Activated CD4-positive, alpha-beta T cell treated with anti-CD3 and anti-CD28 coated beads, Interleukin-2, Interleukin-6, amounts not matched to agents 100 ng/mL and 50 ng/mL, durations not matched to agents 16 hours and 8 hours (primary cell): Measurements from ENCODE around the gene TMUB2.

Source experiments
- DNase-seq: peaks from one replicate; pipeline ENCODE4 v3.0.0-alpha.2; 2020

TMUB2 gene

DNA sequence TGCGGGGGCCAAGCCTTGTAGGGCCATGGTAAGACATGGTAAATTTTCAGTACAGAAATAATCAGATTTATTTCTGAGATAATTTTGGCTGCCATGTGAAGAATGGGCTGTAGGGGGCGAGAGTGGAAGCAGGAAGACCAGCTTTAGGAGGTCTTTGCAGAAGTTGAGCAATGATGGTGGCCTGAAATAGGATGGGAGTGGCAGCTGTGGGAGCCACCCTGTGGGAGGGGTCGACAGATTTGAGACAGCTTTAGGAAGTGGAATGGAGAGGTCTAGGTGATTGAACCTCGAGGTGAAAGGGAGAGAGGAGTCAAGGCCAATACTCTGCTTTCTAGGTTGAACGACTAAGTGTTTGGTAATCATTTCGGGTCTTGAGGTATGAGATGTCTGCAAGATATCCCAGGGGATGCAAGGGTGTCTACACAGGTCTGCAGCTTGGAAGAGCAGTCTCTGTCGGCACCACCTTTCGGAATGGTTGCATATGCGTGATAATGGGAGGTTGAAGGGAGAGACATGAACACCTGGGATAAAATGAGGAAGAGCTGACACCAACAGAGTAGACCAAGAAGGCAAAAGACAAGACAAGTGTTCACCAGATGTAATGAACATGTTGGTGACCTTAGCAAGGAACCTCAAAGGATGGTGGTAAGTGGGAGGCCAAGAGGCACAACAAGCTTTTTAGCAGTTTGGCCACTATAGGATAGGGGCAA is 17.1 kb downstream of the TMUB2 start:
- peak; percentile 80 for DNase-seq

DNA sequence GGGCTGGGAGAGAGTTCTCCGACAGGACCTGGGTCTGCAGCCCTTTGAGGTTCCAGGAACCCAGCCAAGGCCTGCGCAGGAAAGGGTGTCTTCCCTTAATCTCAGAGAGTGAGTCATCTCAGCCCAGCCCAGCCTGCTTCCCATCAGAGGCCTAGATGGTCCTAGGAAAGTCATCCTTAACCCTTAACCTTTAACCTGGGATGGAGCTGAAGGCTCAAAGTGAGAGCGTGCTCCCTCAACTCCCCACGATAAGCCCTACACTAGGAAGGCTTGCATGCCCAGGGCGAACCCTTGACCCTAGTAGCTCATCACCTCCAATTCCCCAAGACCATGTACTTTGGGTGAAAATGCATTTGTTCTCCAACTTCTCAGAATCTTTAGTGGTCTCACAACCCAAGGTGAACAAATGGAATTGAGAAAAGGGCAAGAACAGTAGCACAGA is 17.7 kb downstream of the TMUB2 start:
- DNase-seq = no peak

DNA sequence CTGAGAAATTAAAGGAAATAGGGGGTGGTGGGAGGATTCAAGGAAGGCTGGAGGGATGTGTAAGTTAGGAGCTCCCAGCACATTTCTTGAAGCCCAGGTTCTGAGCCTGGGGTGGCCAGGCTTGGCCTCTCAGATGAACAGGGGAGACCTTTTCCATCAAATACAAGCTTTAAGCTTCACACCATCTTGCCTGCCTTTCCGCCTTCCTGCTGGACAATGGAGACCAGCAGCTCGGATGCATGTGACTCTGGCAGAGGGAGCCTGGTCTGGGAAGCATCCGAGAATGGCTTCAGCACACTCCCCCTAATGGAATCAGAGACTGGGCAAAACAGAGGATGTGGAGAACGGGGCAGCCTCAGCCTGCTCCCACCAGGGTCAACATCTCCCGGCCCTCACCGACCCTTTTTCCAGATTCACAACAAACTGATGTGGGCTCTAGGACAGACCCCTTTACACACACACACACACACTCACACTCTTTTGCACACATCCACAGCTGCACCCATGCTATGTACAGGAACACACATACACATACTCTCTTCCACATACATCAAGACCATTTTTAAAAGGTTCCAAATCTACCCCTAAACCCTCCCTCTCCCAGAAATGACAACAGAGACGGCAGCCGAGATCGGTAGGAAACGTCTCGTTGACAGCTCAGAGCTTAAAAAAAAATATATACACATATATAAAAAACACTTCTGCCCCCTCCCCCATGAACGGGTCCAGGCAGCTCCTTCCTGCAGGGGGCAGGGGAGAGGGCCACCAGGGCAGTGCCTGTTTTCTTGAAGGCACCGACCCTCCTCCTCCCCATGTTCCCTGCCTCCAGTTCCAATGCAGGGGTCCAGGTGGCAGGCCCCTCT is 19.4 kb downstream of the TMUB2 start:
- no peak for DNase-seq

DNA sequence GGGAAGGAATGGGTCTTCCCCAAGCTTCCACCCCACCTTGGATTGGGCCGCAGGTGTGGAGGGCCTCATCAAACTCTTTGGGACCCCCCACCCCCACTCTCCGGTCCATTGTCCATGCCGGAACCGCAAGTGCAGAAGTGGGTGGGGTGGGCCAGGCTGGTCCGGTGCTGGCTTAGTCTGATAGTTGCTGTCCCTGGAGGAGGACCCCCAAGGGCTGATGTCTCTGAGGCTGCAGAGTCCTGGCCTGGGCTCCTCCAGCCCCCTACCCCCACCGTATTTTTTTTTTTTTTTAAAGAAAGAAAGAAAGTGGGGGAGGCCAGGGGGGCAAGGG is 20.0 kb downstream of the TMUB2 start:
- DNase-seq = no peak

DNA sequence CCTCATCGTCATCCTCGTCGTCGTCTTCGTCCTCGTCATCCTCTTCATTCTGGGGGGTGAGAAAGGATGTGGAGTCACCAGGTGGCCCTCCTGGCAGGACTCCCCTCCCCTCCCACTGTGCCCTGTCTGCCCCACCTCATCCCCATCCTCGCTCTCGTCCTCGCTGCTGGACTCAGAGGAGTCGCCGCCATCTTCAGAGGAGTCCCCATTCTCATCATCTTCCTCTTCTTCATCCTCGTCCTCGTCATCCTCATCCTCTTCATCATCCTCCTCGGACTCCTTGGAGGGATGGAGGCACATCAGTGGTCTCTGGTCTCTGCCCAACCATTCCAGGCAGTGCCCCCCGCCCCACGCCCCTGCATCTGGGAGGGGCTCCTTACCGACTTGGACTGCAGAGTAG is 20.5 kb downstream of the TMUB2 start:
- no peak for DNase-seq

DNA sequence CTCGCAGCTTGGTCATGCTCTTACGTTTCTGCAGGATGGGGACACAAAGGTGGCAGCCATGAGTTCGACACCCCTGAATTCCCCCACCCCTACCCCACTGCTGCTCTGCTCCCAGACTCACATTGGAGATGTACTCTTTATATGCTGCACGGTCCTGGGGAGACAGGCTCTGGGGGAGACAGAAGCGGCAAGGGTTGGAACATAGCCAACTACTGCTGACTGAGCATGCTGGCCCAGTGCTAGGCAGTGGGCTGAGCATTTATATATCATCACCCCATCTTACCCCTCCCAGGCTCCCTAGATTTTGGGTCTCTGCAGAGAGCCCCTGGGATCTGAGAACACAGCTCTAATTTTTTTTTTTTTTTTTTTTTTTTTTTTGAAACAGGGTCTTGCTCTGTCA is 21.0 kb downstream of the TMUB2 start:
- DNase-seq = no peak

DNA sequence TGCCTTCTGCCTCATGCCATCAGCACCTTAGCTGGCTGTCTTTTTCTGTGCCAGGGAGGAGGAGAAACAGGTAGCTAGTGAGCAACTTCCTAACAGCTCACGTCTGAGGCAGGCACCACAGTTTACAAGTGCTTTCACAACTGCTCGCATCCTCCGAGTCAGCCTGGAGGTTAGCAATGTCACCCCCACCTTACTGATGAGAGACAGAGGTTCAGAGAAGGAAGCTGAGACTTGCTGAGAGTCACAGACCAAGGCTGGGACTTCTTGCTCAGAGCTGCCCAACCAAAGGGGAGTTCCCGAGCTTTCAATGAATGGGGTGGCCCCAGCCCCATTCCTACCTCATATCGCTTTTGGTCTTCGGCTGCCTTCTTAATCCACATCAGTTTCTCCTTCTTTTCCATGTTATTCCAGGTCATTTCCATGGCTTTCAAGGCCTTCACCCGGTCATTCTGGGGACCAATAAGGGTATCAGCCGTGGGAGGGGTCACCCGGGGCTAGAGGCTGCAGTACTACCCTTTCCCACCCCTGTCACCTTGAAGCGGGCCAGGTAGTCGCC is 23.1 kb downstream of the TMUB2 start:
- peak; percentile 59 for DNase-seq

DNA sequence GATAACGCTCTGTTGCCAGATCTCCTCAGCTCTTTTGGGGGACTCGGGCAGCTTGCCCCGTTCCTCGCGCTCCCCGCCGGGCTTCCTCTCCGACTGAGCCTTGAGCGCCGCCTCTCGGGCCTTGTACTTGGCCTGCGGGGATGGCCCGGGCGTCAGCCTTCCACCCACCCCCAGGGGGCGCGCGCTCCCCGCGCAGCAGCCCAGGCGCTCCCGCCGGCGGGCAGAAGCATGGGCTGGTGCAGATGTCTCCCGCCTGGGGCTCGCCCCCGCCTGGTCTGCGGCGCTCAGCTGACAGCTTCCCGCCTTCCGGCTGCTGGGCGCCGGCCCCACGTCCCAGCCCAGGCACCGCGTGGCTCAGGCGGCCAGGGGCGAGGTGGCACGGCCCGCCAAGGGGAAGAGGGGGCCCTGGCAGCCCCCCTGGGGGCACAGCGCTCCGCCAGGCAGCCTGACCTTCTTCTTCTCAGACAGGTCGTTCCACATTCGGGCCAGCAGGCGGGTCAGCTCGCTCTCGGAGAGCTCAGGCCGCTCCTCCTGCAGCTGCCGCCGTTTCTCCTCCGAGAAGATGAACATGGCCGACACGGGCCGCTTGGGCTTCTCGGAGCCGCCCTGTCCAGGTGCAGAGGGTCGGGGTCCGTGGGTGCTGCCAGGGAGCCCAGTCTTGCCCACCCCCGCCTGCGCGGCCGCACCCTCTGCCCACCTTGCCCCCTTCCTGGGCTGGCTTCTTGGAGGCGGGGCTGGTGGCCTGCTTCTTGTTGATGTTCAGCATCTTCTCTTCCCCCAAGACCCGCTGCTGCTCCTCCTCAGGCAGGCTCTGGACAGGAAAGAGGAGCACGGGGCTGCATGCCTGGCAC is 23.8 kb downstream of the TMUB2 start:
- peak; percentile 95 for DNase-seq

DNA sequence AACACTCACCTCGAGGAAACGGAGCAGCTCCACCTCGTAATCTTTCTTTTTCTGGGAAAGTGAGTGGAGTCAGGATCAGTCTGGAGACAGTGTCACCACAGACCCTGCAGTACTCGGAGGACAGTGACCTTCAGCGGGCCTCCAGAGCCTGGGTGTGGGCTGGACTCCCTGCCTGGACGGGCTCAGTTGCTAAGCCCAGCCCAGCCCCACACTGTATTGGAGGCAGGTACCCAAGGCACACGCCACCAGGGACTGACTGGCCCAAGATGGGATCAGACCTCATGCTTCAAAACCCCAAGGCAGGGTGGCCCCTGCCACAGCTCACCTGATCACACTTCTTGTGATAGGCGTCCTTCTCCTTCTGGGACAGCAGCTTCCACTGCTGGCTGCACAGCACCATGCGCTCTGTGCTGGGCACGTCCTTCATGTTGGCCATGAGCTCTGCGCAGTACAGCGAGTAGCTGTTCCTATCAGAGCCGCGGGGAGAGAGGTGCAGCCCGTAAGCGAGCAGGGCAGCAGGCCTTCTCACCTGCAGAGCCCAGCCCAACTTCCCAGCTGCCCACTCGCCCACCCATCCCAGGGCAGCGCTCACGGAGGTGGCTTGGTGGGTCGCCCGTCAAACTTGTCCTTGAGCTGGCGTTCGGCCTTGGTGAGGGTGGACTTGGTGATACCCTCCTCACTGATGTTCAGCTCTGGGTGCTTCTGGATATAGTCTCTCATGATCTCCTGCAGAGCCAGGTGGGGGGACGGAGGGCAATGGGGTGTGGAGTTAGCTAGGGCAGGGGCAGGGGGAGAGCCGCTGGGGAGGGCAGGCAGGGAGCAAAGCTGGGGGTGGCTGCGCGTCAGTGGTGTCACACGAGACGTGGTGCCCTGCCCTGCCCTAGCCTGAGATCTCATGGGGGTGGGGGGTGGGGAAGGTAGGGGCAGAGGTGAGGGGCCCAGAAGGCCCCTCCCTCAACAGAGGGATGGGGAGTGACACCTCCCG is 24.8 kb downstream of the TMUB2 start:
- DNase-seq = no peak

DNA sequence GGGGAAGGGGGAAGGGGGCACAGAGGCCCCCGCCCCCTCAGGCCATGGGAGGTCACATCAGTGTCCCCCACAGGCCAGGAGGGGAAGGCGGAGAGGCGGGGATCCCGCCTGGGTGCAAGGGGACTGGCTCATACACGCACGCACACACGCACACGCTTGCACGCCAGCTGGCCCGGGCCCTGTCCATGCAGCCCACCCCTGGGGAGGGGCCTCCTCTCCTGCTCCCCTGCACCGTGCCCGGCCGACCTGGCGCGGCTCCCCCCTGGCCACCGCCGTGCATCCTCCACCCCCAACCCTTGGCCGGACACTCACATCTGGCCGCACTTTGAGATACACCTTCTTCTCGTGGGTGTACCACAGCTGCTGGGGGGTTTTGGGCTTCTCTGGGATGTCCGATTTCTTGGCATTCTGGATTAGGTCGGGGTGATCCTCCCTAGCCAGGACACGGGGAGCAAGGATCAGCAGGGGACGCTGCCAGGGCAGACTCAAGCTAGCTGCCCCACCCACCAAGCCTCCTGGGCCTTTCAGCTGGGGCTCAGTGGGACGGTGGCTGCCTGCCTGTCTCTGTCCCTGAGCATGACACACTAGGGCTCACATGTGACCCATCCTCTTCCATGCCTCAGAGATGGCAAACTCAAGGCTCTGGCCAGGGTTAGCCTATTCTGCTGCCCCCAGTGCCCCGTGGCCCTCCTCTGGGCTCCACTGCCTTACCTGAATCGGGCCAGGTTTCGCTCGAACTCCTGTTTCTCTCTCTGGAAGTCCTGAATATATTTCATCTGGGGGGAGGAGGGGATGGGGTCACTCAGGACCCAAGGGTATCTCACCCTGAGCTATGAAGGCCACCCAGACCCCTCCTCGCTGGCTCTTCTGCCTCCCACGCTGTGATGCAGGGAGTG is 26.0 kb downstream of the TMUB2 start:
- DNase-seq = no peak

DNA sequence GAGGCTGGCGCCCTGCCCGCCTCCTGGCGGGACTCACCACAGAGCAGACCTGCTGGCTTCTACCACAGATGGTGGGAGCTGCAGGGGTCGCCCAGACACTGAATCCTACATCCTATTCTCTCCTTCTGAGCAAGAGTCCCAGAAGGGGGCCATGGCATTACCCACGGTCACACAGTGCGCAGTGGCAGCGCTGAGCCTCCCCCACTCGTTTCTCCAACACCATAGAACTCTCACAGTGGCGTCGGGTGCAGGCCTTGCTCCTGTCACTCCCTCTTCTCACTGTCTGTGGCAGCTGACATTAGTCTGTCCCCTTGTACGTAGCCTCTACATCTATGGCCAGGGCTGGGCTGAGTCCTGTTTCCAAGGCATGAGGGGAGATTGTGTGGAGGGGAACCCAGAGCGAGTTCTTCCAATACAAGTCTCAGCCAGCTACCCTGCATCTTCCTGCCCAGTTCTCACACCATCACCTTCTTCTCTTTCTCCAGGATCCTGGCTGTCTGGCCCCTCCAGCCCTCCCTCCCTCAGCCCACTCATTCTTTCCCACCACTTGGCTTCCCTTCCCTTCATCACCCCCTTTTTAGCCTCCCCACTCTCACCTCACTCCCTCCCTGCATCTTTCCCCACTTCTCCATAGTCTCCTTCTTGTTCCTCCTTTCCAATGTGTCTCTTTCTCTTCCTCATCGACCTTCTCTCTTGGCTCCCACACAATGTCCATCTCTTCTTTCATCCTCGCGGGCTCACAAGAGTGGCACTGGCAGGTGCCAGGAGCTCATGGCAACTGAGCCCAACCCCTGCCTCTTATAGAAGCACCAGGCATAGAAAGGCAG is 26.8 kb downstream of the TMUB2 start:
- DNase-seq = no peak

DNA sequence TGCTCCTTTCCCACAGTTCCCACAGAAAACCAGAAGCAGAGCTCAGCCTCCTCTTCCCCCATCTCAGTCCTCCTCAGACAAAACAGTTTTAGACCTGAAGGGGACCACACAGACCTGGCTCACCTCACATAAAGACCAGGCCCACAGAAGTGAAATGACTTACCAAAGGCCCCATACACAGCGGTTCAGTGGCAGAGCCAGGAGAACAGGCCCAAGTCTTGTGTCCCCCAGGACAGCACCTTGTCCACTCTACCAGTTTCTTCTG is 27.4 kb downstream of the TMUB2 start:
- DNase-seq = no peak

DNA sequence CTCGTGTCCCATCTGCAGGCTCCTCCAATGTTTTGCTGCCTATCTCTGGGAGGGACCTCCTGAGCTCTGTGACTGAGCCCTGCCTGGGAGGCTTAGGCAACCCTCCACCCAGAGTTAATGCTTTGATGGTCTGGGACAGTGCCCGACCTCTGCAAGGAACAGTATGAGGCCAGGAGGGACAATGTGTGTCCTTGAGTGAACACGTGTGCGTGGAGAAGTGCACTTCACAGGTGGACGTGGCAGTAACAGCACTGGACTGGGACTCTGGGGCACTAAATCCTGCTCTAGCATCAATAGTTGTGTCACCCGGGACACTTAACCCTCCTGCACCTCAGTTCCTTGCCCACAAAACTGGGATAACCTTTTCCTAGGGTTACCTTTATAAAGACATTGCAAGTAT is 28.1 kb downstream of the TMUB2 start:
- DNase-seq = no peak

DNA sequence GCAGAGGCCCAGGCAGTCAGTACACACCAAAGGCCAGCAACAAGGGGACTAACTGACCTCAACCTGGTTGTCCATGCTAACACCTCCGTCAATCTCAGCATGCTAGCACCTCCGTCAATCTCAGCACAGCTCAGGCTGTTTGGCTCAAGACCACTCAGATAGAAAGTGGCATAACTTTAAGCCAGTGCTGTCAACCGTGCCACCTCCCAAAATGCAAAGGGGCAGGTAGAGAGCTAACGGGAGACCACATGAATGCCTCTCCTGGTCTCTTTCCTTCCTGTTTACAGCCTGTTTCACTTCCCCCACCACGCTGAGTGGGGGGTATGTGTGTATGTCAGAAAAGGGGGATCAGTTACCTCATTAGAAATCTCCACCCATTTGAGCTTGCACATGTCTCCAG is 29.4 kb downstream of the TMUB2 start:
- DNase-seq = peak; percentile 75

DNA sequence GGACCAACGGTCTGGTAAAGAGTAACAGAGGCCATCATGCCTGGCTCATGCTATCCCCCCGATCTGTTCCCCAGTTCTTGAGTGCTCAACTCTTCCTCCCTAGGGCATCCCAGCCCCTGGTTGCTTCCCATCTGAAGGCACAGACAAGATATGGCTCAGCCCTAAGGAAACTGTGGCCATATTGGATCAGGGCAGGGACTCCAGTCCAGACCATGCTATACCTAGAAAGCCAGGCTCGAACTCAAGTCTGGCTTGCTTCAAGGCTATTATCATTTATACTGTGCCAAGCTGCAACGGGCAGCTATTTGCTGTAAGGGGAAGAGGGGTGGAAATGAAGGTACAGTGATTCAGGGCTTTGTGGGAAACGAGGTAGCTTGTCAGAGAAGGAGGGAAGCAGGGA is 29.9 kb downstream of the TMUB2 start:
- DNase-seq = peak; percentile 60

DNA sequence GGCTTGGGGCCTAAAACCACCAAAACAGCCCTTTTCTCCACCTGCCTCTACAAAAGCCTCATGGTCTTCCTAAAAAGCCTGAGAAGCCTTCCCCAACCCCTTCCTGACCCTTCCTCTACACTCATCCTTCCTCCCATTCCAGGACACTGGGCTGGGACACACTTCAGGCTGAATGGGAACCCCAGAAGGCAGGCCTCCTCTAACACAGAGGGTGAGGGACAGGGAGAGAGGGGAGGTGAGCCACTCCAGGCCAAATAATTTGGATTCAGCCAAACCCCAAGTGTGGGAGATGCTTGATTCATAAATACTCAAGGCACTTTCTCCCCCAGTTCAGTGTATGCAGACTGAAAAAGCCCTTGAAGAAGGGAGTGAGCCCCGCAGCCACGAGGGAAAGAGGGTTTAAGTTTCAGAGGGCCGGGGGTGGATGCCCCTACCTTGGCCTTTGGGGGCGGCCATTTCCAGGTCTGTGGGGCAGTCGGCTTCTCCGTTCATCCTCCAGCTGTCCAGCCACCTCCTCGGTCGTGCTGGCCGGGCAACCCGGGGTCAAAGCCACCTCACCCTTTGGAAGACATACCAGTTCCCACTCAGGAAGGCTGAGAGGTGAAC is 31.1 kb downstream of the TMUB2 start:
- peak; percentile 14 for DNase-seq

DNA sequence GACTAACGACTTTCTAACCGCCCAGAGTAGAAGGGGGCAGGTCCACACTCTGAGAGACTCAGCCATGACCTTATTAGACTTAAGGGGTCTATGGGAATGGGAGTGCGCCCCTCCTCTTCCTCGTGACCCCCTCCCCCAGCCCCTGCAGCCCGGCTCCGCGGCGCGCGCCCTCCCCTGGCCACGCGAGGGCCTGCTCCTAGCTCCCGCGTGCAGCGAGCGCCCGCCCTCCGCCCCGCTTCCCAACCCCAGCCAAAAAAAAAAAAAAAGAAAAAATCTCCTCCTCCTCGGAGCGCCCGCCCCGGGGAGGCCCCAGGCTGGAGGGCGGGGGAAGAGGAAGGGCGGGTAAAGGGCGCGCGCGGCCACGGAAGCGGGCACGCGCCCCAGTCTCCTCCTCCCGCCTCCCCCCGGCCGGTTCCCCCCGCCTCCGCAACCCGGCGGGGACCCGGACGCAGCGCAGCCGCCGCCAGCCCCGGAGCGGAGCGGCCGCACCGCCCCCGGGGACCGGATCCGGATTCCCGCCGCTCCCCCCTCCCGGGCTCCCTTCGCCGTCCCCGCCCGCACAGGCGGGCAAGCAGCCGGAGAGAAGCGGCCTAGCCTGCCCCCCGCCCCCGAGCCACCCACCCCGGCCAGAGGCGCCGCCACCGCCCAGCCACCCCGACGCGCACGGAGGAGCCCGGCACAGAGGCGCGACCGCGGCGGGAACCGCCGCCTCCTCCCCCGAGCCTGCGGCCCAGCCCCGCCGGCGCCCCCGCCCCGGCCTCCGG is 31.8 kb downstream of the TMUB2 start:
- DNase-seq = peak; percentile 92

DNA sequence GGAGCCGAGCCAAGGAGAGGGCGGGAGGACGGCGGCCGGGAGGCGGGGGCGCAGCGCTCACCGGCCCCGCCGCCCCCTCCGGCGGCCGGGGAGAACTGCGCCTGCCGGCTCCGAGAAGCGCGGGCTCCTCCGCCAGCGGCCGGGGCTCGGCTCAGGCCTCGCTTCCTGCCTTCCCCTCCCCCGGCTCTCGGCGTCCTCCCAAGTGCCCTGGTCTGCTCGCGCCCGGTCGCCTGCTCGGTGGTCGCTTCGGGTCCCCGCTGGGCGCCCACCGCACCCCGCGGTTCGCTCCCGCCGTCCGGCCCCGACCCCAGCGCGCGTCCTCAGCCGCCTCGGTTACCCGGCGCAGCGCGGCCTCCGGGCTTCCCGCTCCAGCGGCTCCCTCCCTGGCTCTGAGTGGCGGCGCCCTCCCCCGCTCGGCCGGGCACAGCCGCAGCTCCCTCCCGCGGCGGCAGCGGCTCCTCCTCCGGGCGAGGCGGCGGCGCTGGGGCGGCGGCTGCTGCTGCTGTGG is 32.4 kb downstream of the TMUB2 start:
- DNase-seq = peak; percentile 76
